ENCODE results near the gene TMEM220.

The TMEM220 gene

DNA sequence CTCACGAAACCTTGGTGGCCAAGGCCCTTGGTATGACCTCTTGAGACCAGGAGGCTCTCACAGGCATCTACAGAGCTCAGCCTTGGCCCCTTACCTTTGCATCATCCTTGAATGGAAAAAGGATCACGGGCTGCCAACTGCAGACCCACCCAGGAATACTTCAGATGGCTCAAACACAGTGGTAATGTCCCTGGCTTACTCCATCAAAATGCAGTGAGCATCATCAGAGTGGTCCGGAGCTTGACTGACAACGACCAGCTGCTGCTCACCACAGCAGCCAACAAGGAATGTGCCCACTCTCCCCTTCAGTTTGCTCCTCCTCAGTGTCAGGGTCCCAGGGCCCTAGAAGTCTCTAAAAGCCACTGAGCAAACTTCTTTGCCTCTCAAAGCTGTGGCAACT lies 55.1 kb downstream of the TMEM220 start:
- H3K4me2 ChIP-seq (ENCODE audit: low read length), result no peak overlapping the region
- H3K27me3 ChIP-seq (ENCODE audit: control insufficient read depth, insufficient read depth, low read length), result no peaks in the 10 kb centered on the region
- no peak overlapping the region for H3K27ac ChIP-seq
- no peaks in the 10 kb centered on the region for H3K36me3 ChIP-seq (ENCODE audit: control insufficient read depth, insufficient read depth, low read length)
- H3K9ac ChIP-seq, result no peak overlapping the region
- H2AFZ ChIP-seq, result no peak overlapping the region
- H3K4me3 ChIP-seq (ENCODE audit: low read depth, low read length), result no peak overlapping the region
- no peaks in the 10 kb centered on the region for H3K79me2 ChIP-seq
- TF ChIP-seq, protein P1, sequence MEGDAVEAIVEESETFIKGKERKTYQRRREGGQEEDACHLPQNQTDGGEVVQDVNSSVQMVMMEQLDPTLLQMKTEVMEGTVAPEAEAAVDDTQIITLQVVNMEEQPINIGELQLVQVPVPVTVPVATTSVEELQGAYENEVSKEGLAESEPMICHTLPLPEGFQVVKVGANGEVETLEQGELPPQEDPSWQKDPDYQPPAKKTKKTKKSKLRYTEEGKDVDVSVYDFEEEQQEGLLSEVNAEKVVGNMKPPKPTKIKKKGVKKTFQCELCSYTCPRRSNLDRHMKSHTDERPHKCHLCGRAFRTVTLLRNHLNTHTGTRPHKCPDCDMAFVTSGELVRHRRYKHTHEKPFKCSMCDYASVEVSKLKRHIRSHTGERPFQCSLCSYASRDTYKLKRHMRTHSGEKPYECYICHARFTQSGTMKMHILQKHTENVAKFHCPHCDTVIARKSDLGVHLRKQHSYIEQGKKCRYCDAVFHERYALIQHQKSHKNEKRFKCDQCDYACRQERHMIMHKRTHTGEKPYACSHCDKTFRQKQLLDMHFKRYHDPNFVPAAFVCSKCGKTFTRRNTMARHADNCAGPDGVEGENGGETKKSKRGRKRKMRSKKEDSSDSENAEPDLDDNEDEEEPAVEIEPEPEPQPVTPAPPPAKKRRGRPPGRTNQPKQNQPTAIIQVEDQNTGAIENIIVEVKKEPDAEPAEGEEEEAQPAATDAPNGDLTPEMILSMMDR (IDR thresholded peaks at IDR 0.05), result no peak
- no peaks in the 10 kb centered on the region for H3K4me1 ChIP-seq
- H3K9me3 ChIP-seq (ENCODE audit: control insufficient read depth, low read length), result no peaks in the 10 kb centered on the region

DNA sequence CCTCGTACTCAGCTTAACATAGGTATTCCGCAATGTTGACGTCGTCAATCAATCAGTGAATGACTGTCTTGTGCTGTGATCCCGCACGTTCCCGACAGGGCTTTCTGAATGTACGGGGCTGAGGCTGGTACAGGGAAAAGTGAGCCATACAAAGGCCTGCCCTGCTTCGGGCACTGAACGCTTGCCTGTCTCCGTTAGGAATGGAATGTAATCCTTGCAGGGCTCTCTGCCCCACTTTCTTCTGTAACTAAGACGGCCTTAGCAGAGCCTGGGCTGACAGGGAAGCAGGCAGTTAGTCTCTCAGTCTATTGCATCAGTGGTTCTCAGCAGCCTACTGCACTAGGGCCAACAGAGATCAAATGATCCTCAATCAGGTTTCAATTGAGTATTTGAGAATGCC lies 56.5 kb downstream of the TMEM220 start:
- Histone ChIP-seq H3K27me3 (ENCODE audit: control insufficient read depth, insufficient read depth, low read length) (no peaks in the 10 kb centered on the region), H3K79me2 (no peaks in the 10 kb centered on the region), H2AFZ (no peak overlapping the region), H3K27ac (no peak overlapping the region), H3K4me2 (ENCODE audit: low read length) (no peak overlapping the region), H3K9ac (no peak overlapping the region), H3K4me1 (no peaks in the 10 kb centered on the region), H3K36me3 (ENCODE audit: control insufficient read depth, insufficient read depth, low read length) (no peaks in the 10 kb centered on the region), H3K9me3 (ENCODE audit: control insufficient read depth, low read length) (no peaks in the 10 kb centered on the region), H3K4me3 (ENCODE audit: low read depth, low read length) (no peak overlapping the region)
- TF ChIP-seq, protein P1 (IDR thresholded peaks at IDR 0.05), result no peak

- Histone ChIP-seq H3K4me2 (ENCODE audit: low read length) (no peak overlapping the region), H3K9ac (no peak overlapping the region), H3K79me2 (no peaks in the 10 kb centered on the region), H3K4me3 (ENCODE audit: low read depth, low read length) (no peak overlapping the region), H3K9me3 (ENCODE audit: control insufficient read depth, low read length) (no peaks in the 10 kb centered on the region), H3K27ac (no peak overlapping the region), H3K27me3 (ENCODE audit: control insufficient read depth, insufficient read depth, low read length) (no peaks in the 10 kb centered on the region), H2AFZ (no peak overlapping the region), H3K4me1 (no peaks in the 10 kb centered on the region), H3K36me3 (ENCODE audit: control insufficient read depth, insufficient read depth, low read length) (no peaks in the 10 kb centered on the region)
- TF ChIP-seq, protein P1 (IDR thresholded peaks at IDR 0.05), result no peak
Observed at GRCh38 chr17:10668775-10669174, 61.0 kb downstream of the TMEM220 start.

GRCh38 chr17:10666906-10667305 lies 62.9 kb downstream of the TMEM220 start:
- Histone ChIP-seq H3K36me3 (ENCODE audit: control insufficient read depth, insufficient read depth, low read length) (no peaks in the 10 kb centered on the region), H3K4me2 (ENCODE audit: low read length) (no peak overlapping the region), H3K9me3 (ENCODE audit: control insufficient read depth, low read length) (no peaks in the 10 kb centered on the region), H2AFZ (no peak overlapping the region), H3K27ac (no peak overlapping the region), H3K4me1 (no peaks in the 10 kb centered on the region), H3K4me3 (ENCODE audit: low read depth, low read length) (no peak overlapping the region), H3K9ac (no peak overlapping the region), H3K27me3 (ENCODE audit: control insufficient read depth, insufficient read depth, low read length) (no peaks in the 10 kb centered on the region), H3K79me2 (no peaks in the 10 kb centered on the region)
- TF ChIP-seq, protein P1 (IDR thresholded peaks at IDR 0.05), result no peak

- Histone ChIP-seq H3K27ac (no peak overlapping the region), H3K36me3 (ENCODE audit: control insufficient read depth, insufficient read depth, low read length) (no peaks in the 10 kb centered on the region), H3K4me2 (ENCODE audit: low read length) (no peak overlapping the region), H3K4me3 (ENCODE audit: low read depth, low read length) (no peak overlapping the region), H2AFZ (no peak overlapping the region), H3K27me3 (ENCODE audit: control insufficient read depth, insufficient read depth, low read length) (no peaks in the 10 kb centered on the region), H3K9ac (no peak overlapping the region), H3K9me3 (ENCODE audit: control insufficient read depth, low read length) (no peaks in the 10 kb centered on the region), H3K4me1 (no peaks in the 10 kb centered on the region), H3K79me2 (no peaks in the 10 kb centered on the region)
- TF ChIP-seq, protein P1 (IDR thresholded peaks at IDR 0.05), result no peak
Observed at GRCh38 chr17:10664571-10664970, 65.3 kb downstream of the TMEM220 start.
